ENCODE data around the gene ADD3.

DNA sequence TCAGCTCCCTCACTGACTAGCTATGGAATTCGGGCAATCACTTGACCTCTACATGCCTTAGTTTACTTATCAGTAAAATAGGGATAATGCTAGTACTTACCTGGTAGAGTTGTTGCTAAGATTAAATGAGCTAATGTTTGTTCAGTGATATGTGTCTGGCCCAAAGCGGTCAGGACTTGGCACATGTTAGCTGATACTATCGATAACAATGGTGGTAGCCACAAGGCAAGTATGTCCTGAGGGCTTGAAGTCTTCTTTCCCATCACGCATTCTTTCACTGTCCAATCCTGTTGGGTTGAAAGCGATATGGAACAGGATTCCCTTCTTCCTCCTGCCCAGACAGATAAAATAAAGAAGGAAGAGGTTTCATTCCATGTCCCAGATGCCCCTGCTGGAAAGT is 174.1 kb downstream of the ADD3 start:
- no peak for TF ChIP-seq ZNF384 (IDR thresholded peaks at IDR 0.05; ENCODE audit: borderline replicate concordance, low read depth, low read length)
- no peak for TF ChIP-seq EGR1 (IDR thresholded peaks at IDR 0.05; ENCODE audit: borderline replicate concordance in 1 of 2, low read depth in 2 of 2, low read length in 2 of 2)
- no peak for TF ChIP-seq MTA3 (IDR thresholded peaks at IDR 0.05; ENCODE audit: borderline replicate concordance, low read length)
- TF ChIP-seq, protein P1, sequence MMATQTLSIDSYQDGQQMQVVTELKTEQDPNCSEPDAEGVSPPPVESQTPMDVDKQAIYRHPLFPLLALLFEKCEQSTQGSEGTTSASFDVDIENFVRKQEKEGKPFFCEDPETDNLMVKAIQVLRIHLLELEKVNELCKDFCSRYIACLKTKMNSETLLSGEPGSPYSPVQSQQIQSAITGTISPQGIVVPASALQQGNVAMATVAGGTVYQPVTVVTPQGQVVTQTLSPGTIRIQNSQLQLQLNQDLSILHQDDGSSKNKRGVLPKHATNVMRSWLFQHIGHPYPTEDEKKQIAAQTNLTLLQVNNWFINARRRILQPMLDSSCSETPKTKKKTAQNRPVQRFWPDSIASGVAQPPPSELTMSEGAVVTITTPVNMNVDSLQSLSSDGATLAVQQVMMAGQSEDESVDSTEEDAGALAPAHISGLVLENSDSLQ (IDR thresholded peaks at IDR 0.05): no peak
- TF ChIP-seq SIX5 (IDR thresholded peaks at IDR 0.05; ENCODE audit: low read depth, low read length, severe bottlenecking): no peak
- TF ChIP-seq, protein P2, sequence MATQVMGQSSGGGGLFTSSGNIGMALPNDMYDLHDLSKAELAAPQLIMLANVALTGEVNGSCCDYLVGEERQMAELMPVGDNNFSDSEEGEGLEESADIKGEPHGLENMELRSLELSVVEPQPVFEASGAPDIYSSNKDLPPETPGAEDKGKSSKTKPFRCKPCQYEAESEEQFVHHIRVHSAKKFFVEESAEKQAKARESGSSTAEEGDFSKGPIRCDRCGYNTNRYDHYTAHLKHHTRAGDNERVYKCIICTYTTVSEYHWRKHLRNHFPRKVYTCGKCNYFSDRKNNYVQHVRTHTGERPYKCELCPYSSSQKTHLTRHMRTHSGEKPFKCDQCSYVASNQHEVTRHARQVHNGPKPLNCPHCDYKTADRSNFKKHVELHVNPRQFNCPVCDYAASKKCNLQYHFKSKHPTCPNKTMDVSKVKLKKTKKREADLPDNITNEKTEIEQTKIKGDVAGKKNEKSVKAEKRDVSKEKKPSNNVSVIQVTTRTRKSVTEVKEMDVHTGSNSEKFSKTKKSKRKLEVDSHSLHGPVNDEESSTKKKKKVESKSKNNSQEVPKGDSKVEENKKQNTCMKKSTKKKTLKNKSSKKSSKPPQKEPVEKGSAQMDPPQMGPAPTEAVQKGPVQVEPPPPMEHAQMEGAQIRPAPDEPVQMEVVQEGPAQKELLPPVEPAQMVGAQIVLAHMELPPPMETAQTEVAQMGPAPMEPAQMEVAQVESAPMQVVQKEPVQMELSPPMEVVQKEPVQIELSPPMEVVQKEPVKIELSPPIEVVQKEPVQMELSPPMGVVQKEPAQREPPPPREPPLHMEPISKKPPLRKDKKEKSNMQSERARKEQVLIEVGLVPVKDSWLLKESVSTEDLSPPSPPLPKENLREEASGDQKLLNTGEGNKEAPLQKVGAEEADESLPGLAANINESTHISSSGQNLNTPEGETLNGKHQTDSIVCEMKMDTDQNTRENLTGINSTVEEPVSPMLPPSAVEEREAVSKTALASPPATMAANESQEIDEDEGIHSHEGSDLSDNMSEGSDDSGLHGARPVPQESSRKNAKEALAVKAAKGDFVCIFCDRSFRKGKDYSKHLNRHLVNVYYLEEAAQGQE (IDR thresholded peaks at IDR 0.05; ENCODE audit: low read depth, low read length): no peak
- no peak for TF ChIP-seq EED (IDR thresholded peaks at IDR 0.05; ENCODE audit: low read depth)
- TF ChIP-seq FOXK2 (IDR thresholded peaks at IDR 0.05): no peak
- no peak for TF ChIP-seq LARP7 (IDR thresholded peaks at IDR 0.05)
- no peak for TF ChIP-seq RFX5 (IDR thresholded peaks at IDR 0.05; ENCODE audit: low read depth, low read length)
- TF ChIP-seq, protein P3, sequence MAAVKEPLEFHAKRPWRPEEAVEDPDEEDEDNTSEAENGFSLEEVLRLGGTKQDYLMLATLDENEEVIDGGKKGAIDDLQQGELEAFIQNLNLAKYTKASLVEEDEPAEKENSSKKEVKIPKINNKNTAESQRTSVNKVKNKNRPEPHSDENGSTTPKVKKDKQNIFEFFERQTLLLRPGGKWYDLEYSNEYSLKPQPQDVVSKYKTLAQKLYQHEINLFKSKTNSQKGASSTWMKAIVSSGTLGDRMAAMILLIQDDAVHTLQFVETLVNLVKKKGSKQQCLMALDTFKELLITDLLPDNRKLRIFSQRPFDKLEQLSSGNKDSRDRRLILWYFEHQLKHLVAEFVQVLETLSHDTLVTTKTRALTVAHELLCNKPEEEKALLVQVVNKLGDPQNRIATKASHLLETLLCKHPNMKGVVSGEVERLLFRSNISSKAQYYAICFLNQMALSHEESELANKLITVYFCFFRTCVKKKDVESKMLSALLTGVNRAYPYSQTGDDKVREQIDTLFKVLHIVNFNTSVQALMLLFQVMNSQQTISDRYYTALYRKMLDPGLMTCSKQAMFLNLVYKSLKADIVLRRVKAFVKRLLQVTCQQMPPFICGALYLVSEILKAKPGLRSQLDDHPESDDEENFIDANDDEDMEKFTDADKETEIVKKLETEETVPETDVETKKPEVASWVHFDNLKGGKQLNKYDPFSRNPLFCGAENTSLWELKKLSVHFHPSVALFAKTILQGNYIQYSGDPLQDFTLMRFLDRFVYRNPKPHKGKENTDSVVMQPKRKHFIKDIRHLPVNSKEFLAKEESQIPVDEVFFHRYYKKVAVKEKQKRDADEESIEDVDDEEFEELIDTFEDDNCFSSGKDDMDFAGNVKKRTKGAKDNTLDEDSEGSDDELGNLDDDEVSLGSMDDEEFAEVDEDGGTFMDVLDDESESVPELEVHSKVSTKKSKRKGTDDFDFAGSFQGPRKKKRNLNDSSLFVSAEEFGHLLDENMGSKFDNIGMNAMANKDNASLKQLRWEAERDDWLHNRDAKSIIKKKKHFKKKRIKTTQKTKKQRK (IDR thresholded peaks at IDR 0.05; ENCODE audit: low read depth, low read length): no peak
- no peak for TF ChIP-seq ESRRA (IDR thresholded peaks at IDR 0.05; ENCODE audit: low read length)
- no peak for TF ChIP-seq ZNF622 (IDR thresholded peaks at IDR 0.05)

All from GM12878 (cell line).